CD14-positive monocyte (primary cell): ENCODE measurements around the gene GAPT. TPM values are rescaled to one million over a fixed set of nuclear protein-coding genes. Genes with fewer than 3 reads are reported as not detected.

Experiments
- DNase-seq, 3 donors: peaks; one replicate each; pipeline ENCODE4 v3.0.0-alpha.2; 2011 to 2022
- H2AFZ ChIP-seq: 2 replicates; pipeline ENCODE4 v1.6.0; 2012; ENCODE audit warnings: mild to moderate bottlenecking, low read depth, low read length, inconsistent platforms; ENCODE audit not compliant: insufficient read depth, poor library complexity, severe bottlenecking
- H3K27ac ChIP-seq, 2 donors: 1 replicate in 1 of 2; 2 replicates in 1 of 2; pipeline ENCODE4 v1.5.1; 2012 to 2013; ENCODE audit warnings: low read length in 2 of 2, control low read depth in 1 of 2, inconsistent platforms in 1 of 2, low read depth in 1 of 2, mild to moderate bottlenecking in 1 of 2
- H3K27me3 ChIP-seq, 2 donors: one replicate each; pipeline versions ENCODE4 v1.6.0 to v1.6.1; 2011 to 2013; ENCODE audit warnings: low read length in 2 of 2; ENCODE audit not compliant: control insufficient read depth in 2 of 2, insufficient read depth in 2 of 2
- H3K36me3 ChIP-seq, 2 donors: replicated peaks in 1 of 2; 1 replicate in 1 of 2; 2 replicates in 1 of 2; pipeline versions ENCODE4 v1.5.1 to v1.6.1; 2012 to 2013; ENCODE audit warnings: low read length in 2 of 2, control low read depth in 1 of 2, inconsistent platforms in 1 of 2, mild to moderate bottlenecking in 1 of 2; ENCODE audit not compliant: insufficient read depth in 2 of 2, control insufficient read depth in 1 of 2
- H3K4me1 ChIP-seq, 2 donors: 1 replicate in 1 of 2; 2 replicates in 1 of 2; pipeline versions ENCODE4 v1.5.1 to v1.6.1; 2012 to 2013; ENCODE audit warnings: low read length in 2 of 2, control low read depth in 1 of 2, inconsistent platforms in 1 of 2, mild to moderate bottlenecking in 1 of 2, moderate library complexity in 1 of 2; ENCODE audit not compliant: insufficient read depth in 2 of 2, control insufficient read depth in 1 of 2
- H3K4me2 ChIP-seq: replicated peaks from 2 replicates; pipeline ENCODE3; 2012; ENCODE audit warnings: low read length, moderate library complexity, mild to moderate bottlenecking; ENCODE audit not compliant: poor library complexity, severe bottlenecking; ENCODE audit errors: extremely low read depth
- H3K4me3 ChIP-seq, 3 experiments: fragments of 200-600 bp in 1 of 3; sonication (generic) in 1 of 3; replicated peaks in 1 of 3; 1 replicate in 2 of 3; 2 replicates in 1 of 3; pipeline ENCODE4 v1.5.1; 2011 to 2013; ENCODE audit warnings: low read length in 3 of 3, mild to moderate bottlenecking in 3 of 3, control low read depth in 2 of 3, low read depth in 2 of 3, inconsistent platforms in 1 of 3, moderate library complexity in 1 of 3
- H3K79me2 ChIP-seq: 2 replicates; pipeline ENCODE4 v1.6.0; 2012; ENCODE audit warnings: mild to moderate bottlenecking, control low read depth, inconsistent platforms, low read length, moderate library complexity; ENCODE audit not compliant: insufficient read depth
- H3K9ac ChIP-seq: 2 replicates; pipeline ENCODE4 v1.6.0; 2017; ENCODE audit warnings: low read length, mild to moderate bottlenecking; ENCODE audit not compliant: insufficient read depth, poor library complexity, severe bottlenecking
- H3K9me3 ChIP-seq, 2 donors: replicated peaks in 1 of 2; 1 replicate in 1 of 2; 2 replicates in 1 of 2; pipeline versions ENCODE4 v1.5.1 to v1.6.1; 2012 to 2013; ENCODE audit warnings: low read length in 2 of 2, control low read depth in 1 of 2; ENCODE audit not compliant: control insufficient read depth in 1 of 2, insufficient read depth in 1 of 2
- H4K20me1 ChIP-seq: 2 replicates; pipeline ENCODE4 v1.6.0; 2012; ENCODE audit warnings: mild to moderate bottlenecking, low read length, control low read depth, moderate library complexity; ENCODE audit not compliant: insufficient read depth
- H3K27ac Mint-ChIP-seq, 7 donors: one replicate each; pipeline ENCODE4 v1.8.0; 2020; ENCODE audit warnings: mild to moderate bottlenecking in 7 of 7, mixed read lengths in 7 of 7, moderate library complexity in 6 of 7, inconsistent platforms in 2 of 7
- H3K27me3 Mint-ChIP-seq, 3 donors: one replicate each; pipeline ENCODE4 v1.8.0; 2021 to 2022; ENCODE audit warnings: low read depth in 3 of 3, mild to moderate bottlenecking in 3 of 3, mixed read lengths in 3 of 3, moderate library complexity in 3 of 3, inconsistent platforms in 1 of 3
- H3K36me3 Mint-ChIP-seq, 2 donors: one replicate each; pipeline ENCODE4 v1.8.0; 2020; ENCODE audit warnings: mixed read lengths in 2 of 2, inconsistent platforms in 1 of 2, mild to moderate bottlenecking in 1 of 2
- H3K4me1 Mint-ChIP-seq: one replicate; pipeline ENCODE4 v1.8.0; 2020; ENCODE audit warnings: mild to moderate bottlenecking, mixed read lengths
- H3K4me3 Mint-ChIP-seq, 2 donors: one replicate each; pipeline ENCODE4 v1.8.0; 2020; ENCODE audit warnings: mild to moderate bottlenecking in 2 of 2, mixed read lengths in 2 of 2, moderate library complexity in 1 of 2
- H3K9me3 Mint-ChIP-seq, 7 donors: one replicate each; pipeline ENCODE4 v1.8.0; 2020 to 2022; ENCODE audit warnings: mixed read lengths in 7 of 7, mild to moderate bottlenecking in 6 of 7, moderate library complexity in 6 of 7, inconsistent platforms in 2 of 7
- WGBS: methylation state at CpG from one replicate; pipeline ENCODE4 v1.1.5; 2013; ENCODE audit warnings: missing lambda C conversion rate; ENCODE audit not compliant: insufficient coverage; 5-methylcytosine and 5-hydroxymethylcytosine counted together
- intact Hi-C, 2 donors: fragments of 100-400 bp; cut with micrococcal nuclease; formaldehyde crosslinking; loops; one replicate each; pipeline versions ENCODE4 v1.15.0 to v1.15.1; 2023
- polyA plus RNA-seq, 3 donors: library from polyadenylated mRNA; depleted of rRNA in 1 of 3; unstranded in 2 of 3; stranded (reverse) in 1 of 3; fragments of 300-500 nt in 2 of 3; fragments of >200 nt in 1 of 3; fragmentation: Illumina TruSeq in 2 of 3; gene quantifications; 1 replicate in 2 of 3; 2 replicates in 1 of 3; pipeline ENCODE4 v1.2.3, GENCODE V29; 2012 to 2021
- TF ChIP-seq, protein P1 (sequence below): fragments of 200-600 bp; IDR thresholded peaks from one replicate; pipeline ENCODE4 v1.8.0; 2022; ENCODE audit warnings: antibody characterized with exemption, mild to moderate bottlenecking

Gene GAPT
- polyA plus RNA-seq, 3 donors = 46.7 to 173 (median 103) TPM

GRCh38 chr5:58451732-58452565 lies 39.3 kb upstream of the GAPT start:
- peaks cover 7% of the 10 kb centered on the region for H3K4me1 Mint-ChIP-seq
- over 99% methylated on average over 7 of the region's 8 CpGs for WGBS
- no peak overlapping the region for H3K27ac Mint-ChIP-seq
- no peaks in the 10 kb centered on the region for H3K9me3 ChIP-seq
- no peak overlapping the region for H3K27ac ChIP-seq
- no peak overlapping the region for H3K4me3 ChIP-seq
- no peaks in the 10 kb centered on the region for H3K27me3 ChIP-seq
- H2AFZ ChIP-seq = no peak overlapping the region
- no peak overlapping the region for H3K9ac ChIP-seq
- peaks cover 10 to 16% of the 10 kb centered on the region in 2 donors for H3K36me3 Mint-ChIP-seq
- no peaks in the 10 kb centered on the region for H4K20me1 ChIP-seq
- H3K79me2 ChIP-seq = no peaks in the 10 kb centered on the region
- intact Hi-C loops = no loop called here
- no peaks in the 10 kb centered on the region for H3K9me3 Mint-ChIP-seq
- H3K4me2 ChIP-seq = no peak overlapping the region
- DNase-seq = no peak
- no peak overlapping the region for H3K4me3 Mint-ChIP-seq
- H3K27me3 Mint-ChIP-seq = peaks cover 0 to 2% (median 2%) of the 10 kb centered on the region in 3 donors
- peaks cover 0 to 10% of the 10 kb centered on the region in 2 donors for H3K36me3 ChIP-seq
- TF ChIP-seq, protein P1, sequence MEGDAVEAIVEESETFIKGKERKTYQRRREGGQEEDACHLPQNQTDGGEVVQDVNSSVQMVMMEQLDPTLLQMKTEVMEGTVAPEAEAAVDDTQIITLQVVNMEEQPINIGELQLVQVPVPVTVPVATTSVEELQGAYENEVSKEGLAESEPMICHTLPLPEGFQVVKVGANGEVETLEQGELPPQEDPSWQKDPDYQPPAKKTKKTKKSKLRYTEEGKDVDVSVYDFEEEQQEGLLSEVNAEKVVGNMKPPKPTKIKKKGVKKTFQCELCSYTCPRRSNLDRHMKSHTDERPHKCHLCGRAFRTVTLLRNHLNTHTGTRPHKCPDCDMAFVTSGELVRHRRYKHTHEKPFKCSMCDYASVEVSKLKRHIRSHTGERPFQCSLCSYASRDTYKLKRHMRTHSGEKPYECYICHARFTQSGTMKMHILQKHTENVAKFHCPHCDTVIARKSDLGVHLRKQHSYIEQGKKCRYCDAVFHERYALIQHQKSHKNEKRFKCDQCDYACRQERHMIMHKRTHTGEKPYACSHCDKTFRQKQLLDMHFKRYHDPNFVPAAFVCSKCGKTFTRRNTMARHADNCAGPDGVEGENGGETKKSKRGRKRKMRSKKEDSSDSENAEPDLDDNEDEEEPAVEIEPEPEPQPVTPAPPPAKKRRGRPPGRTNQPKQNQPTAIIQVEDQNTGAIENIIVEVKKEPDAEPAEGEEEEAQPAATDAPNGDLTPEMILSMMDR = no peak
- peaks cover 0 to 11% of the 10 kb centered on the region in 2 donors for H3K4me1 ChIP-seq

DNA sequence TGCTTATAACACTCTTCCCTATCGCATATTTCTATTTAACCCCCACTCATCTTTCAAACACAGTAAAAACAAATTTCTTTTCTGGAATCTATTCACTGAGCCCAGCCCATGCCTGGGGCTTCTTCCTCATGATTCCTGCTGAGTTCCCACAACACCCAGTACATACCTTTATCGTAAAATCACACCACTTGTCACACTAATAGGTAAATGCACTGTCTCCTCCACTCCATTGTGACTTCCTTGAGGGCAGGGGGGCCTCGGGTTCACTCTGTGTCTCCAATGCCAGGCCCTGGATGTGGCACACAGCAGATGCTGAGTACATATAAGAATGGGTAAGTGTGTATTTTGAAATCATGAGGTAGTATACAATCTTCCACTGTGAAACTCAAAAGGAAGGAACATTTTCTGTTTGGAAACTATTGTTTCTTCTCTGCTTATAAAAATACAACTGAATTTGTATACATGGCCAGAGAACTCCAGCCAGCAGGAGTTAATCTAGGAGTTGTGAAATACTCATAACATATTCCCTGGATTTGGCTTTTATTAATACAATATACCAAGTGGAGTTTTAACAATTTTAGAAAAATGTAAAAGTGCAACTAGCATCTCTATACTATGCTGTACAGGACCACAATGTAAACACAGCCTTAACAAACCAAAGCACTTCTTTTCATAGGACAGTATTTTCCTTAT lies 38.5 kb upstream of the GAPT start:
- Mint-ChIP-seq H3K4me1 (peaks cover 7% of the 10 kb centered on the region), H3K27ac (no peak overlapping the region), H3K9me3 (no peaks in the 10 kb centered on the region), H3K36me3 (peaks cover 10 to 16% of the 10 kb centered on the region in 2 donors), H3K27me3 (peaks cover 0 to 2% (median 2%) of the 10 kb centered on the region in 3 donors), H3K4me3 (no peak overlapping the region)
- peaks cover 0 to 11% of the 10 kb centered on the region in 2 donors for H3K4me1 ChIP-seq
- TF ChIP-seq, protein P1 = no peak
- no peaks in the 10 kb centered on the region for H3K79me2 ChIP-seq
- H3K4me3 ChIP-seq = no peak overlapping the region
- WGBS = 81% methylated on average over 2 of the region's 3 CpGs
- no peak overlapping the region for H3K27ac ChIP-seq
- no peaks in the 10 kb centered on the region for H3K9me3 ChIP-seq
- no peaks in the 10 kb centered on the region for H3K27me3 ChIP-seq
- intact Hi-C loops = no loop called here
- no peaks in the 10 kb centered on the region for H4K20me1 ChIP-seq
- H3K9ac ChIP-seq = no peak overlapping the region
- no peak for DNase-seq
- H2AFZ ChIP-seq = no peak overlapping the region
- no peak overlapping the region for H3K4me2 ChIP-seq
- H3K36me3 ChIP-seq = peaks cover 0 to 10% of the 10 kb centered on the region in 2 donors
